ENCODE results near the gene SEC11C.
"Not testable (repeated sequence)": the region's sequence is repeated elsewhere in the genome, so short reads cannot be mapped to it uniquely, and the experiment has no call there.

Gene SEC11C
- total RNA-seq: 27.0 to 33.9 (median 32.8) reads per million in 4 donors

GRCh38 chr18:59139615-59140301, at the start of gene SEC11C:
TSS of gene SEC11C (plus strand) at chr18:59139884. CDS start at chr18:59139949, 65 bp downstream.
- DNase-seq: peak; percentile 86 to 97 (median 94)

DNA sequence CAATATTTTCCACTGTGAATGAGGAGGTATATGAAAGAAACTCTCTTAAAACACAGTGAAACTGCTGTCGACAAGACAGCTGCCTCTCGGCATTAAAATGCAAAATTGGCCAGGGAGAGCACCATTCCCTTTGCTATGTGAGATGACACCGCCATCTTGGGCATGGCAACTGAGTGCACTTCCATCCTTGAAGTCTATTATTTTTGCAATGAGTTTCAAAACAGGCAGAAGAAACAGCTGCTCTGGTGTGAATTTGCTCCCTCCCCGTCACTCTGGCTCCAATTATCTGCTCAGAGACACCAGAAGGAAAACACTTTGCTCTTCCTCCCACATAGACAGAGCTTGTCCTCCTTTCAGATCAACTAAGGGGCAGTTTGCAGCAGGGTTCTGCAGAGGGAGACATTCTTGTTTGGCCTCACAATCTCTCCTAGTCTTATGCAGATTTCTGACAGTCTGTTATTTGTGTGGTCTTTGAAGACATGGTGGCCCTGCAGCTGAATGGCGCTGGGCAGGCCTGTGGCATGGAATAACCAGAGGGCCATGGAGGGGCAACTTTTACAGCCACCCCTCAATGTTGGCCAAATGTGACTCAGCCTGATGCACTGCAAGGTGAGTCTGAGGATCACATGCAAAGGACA, 48.6 kb upstream of the SEC11C start:
- no peak for DNase-seq

DNA sequence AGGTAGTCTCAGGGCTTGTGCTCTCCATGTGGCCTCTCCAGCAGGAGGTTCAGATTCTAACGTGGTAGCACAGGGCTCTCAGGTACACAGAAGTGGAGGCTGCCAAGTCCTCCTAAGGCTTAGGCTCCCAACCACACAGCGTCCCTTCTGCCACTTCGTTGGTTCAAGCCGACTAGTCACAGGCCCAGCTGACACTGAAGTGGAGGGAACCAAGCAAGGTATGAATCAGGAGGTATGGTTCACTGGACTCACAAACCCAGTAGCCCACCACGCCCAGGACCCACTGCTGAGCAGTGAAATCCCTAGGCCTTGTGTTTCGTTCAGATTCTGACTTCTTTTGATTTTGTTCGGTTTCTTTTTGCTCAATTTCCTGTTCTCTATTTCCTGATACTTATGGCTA, 46.0 kb upstream of the SEC11C start:
- no peak for DNase-seq

- no peak for DNase-seq
Observed at GRCh38 chr18:59094569-59094968, 45.1 kb upstream of the SEC11C start.

- no peak for DNase-seq
Observed at GRCh38 chr18:59096098-59096789, 43.4 kb upstream of the SEC11C start.

DNA sequence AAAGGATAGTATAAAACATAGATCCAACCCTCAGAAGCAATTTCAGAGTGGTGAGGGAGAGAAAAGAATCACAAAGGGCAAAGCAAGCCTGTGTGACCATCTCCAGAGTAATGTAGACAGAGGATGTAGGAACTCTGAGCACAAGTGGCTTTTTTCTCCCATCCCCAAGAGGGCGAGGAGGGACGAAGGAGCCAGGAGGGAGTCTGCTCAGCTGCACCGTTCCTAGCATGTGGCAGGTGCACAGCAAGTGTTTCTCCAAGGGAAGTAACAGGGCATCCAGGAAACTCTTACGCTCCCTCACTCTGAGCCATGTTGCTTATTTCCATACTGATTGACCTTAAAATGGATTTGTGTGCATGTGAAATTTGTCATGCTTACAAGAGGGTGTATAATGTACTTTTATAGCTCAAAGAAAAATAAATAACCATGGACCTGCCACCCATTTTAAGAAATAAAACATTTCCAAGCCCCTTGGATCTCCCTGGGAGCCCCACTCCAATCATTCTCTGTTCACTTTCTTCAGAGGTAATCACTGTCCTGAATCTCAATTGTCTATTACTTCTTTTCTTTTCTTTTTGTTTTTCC, 37.8 kb upstream of the SEC11C start:
- no peak for DNase-seq

DNA sequence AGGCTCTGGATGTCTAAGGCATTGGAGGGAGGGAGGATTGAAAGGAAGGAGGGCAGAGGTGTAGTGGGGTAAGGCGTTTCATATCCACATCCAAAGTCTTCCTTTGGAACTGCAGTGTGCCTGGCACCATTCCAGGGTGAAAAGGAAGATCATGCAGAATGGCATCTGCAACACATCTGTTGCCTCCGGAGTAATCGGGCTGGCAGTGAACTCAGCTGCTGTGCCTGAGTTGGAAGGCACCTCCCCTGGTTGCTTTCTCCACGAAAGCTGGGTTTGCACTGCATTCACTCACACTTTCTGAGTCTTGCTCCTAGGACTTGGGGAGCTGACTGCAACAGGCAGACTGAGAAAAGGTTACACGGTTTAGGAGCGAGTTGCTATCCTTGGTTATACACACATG, 30.3 kb upstream of the SEC11C start:
- DNase-seq: no peak

DNA sequence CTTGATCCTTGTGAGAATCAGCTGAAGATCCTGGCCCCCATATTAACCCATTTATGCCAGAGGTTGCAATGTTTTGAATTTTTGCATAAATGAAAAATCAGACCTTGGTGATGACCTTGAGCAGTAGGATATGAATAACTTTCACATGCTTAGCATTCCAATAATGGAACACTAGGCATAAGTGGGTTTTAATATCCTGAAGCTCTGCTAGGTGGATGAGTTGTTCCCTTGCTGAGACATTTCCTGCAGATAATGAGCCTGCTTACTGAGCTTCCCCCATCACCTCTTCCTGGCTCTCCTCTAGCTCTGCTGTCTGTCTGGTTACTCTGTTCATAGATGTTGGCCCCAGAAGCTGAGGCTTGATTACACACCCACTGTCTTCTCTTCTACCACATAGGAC, 25.5 kb upstream of the SEC11C start:
- DNase-seq: no peak

GRCh38 chr18:59123588-59124369, 15.9 kb upstream of the SEC11C start:
- peak in 1 of 5 donors; percentile 50 for DNase-seq

DNA sequence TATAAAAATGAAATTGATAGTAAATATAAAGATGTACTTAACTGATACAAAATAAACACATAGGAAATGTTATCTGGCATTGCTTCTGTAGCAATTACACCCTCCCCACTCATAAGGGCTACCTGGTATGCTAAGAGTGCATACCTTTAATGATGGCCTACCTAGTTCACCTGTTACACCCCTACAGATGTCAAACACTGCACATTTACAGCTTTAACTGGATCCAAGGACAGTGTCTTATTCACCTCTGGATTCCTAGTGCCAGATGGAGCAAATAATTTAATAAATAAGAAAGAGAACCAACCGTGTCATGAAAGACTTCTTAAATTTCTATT, 15.3 kb upstream of the SEC11C start:
- DNase-seq: no peak

DNA sequence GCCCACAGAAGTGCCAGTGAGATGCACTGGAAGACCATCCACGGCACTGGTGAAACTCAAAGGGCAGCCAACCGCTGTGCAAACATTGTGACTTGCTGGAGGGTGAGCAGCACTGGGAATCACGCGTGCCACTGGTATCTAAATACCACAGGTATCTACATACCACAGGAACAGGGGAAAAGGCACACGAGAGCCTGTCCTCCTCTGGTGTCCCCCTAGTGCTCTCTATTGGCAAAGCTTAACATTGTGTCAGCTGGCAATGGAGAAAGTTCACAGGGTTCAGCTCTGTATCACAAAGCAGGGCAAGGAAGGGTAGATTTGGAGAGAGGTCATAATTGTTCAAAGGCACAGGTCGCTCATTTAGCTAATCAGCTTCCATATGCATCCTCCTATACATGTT, 12.6 kb upstream of the SEC11C start:
- no peak for DNase-seq

DNA sequence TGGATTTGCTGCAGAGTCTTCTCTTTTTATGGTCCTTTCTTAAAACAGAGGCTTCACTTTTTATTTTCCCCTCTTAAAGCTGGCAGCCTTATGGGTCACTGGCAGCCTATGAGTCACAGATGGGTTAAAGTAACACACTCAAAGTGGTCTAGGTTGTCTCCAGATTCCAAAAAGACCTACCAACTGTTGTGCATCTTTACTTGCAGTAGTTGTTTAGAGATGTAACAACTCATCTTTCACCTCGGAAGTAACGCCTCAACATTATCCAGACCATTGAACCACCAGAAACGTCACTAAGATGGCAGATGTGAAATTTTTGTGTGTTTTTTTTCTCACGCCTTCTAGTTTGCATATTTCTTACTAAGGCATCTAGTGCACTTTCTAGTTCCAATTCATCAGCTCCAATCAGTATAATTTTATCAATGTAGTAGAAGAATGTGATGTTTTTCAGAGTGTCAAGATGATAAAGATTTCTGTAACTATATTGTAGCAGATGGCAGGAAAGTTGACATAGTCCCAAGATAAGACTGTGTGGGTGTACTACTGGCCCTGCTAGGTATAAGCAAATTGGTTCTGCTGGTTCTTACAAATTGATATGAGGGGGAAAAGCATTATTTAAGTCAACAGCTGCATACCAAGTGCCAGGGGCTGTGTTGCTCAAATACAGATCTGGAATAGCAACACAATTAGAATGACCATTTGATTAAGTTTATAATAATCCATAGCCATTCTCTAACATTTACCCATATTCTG, 9.6 kb upstream of the SEC11C start:
- no peak for DNase-seq

GRCh38 chr18:59132810-59133465, 6.7 kb upstream of the SEC11C start:
- no peak for DNase-seq

- peak; percentile 78 to 93 (median 88) for DNase-seq
Observed at GRCh38 chr18:59139291-59139614, 431 bp upstream of the SEC11C start.

DNA sequence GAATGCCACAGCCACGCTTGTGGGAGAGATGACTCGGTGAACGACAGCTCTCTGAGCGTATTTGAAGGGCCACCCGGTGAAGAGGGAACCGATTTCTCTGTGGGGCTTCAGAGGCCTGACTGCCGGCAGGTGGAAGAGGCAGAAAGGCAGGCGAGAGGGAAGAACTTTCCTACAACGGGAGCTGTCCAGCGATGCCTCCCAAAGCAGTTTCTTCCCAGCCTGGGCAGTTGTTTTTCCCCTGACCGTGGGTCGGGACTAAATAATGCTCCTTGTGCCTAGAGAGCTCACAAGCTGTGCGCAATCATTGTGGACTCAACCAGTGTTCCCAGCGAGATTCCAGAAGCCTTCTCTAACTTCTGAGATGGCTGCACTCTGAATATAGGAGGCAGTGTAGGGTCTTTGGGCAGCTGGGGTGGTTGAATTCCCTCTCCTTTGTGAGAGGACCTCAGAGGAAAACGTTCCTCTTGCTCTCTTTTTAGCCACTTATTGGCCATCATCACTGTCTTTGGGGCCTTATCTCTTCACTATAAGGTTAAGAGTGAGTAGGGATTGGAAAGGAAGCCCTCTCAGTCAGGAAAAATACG, 710 bp downstream of the SEC11C start:
- DNase-seq: no peak

- peak in 1 of 5 donors; percentile 36 for DNase-seq
Observed at GRCh38 chr18:59141294-59142068, 1.8 kb downstream of the SEC11C start.

GRCh38 chr18:59142274-59142673, 2.6 kb downstream of the SEC11C start:
- DNase-seq: peak in 1 of 5 donors; percentile 67

DNA sequence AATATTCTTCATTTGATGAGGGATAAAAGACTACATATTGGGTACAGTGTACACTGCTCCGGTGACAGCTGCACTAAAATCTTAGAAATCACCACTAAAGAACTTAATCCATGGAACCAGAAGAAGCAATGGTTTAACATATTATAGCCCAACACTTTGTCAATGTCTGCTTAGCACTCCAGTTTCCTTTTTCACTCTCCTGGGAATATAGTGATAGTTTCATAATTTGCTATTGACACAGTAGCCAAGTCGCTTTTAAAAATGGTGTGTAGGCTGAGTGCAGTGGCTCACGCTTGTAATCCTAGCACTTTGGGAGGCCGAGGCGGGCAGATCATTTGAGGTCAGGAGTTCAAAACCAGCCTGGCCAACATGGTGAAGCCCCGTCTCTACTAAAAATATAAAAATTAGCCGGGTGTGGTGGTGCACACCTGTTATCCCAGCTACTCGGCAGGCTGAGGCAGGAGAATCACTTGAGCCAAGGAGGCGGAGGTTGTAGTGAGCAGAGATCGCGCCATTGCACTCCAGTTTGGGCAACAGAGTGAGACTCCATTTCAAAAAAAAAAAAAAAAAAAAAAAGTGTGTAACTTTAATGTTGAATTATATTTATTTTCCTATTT, 3.2 kb downstream of the SEC11C start:
- not testable (repeated sequence) for DNase-seq

GRCh38 chr18:59143441-59143840, 3.8 kb downstream of the SEC11C start:
- peak in 1 of 5 donors; percentile 14 for DNase-seq

DNA sequence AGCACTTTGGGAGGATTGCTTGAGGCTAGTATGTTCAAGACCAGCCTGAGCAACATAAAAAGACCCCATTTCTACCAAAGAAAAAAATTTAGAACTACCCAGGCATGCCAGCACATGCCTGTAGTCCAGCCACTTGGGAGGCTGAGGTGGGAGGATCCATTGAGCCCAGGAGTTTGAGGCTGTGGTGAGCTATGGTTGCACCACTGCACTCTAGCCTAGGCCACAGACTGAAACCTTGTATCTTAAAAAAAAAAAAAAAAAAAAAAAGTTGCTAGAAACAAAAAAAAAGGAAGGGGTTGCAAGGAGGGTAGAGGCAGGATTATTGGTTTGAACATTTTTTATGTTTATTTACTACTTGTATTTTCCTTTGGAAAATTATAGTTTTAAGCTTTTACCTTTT, 4.8 kb downstream of the SEC11C start:
- no peak for DNase-seq

All from T-helper 1 cell (primary cell).